Astrocyte of the spinal cord (primary cell): Measurements from ENCODE around the gene ZNF304.

Source experiments
- DNase-seq: peaks from one replicate; pipeline ENCODE4 v3.0.0; 2011; ENCODE audit warnings: low read depth, low spot score
- H3K4me3 ChIP-seq: 2 replicates; pipeline ENCODE4 v1.5.1; 2011; ENCODE audit warnings: low read depth, mild to moderate bottlenecking, low read length, moderate library complexity
- in situ Hi-C: cut with HindIII; loops from 2 replicates; pipeline ENCODE4 v1.10.0; 2017; ENCODE audit warnings: low sequenced_read_pairs
- TF ChIP-seq, protein P1 (sequence below): IDR thresholded peaks from 2 replicates; pipeline ENCODE4 v1.5.1; 2012; ENCODE audit warnings: low read depth, mild to moderate bottlenecking, low read length, inconsistent platforms

ZNF304 gene

DNA sequence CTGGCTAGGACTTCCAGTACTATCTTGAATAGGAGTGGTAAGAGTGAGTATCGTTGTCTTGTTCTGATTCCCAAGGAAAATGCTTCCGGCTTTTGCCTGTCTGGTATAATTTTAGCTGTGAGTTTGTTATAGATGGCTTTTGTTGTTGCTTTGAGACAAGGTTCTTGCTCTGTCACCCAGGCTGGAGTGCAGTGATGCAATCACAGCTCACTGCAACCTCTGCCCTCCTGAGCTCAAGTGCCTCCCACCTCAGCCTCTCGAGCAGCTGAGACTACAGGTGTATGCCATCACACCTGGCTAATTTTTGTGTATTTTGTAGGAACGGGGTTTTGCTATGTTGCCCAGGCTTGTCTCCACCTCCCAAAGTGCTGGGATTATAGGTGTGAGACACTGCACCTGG, 36.9 kb upstream of the ZNF304 start:
- in situ Hi-C loops = no loop called here
- no peak for DNase-seq
- TF ChIP-seq, protein P1, sequence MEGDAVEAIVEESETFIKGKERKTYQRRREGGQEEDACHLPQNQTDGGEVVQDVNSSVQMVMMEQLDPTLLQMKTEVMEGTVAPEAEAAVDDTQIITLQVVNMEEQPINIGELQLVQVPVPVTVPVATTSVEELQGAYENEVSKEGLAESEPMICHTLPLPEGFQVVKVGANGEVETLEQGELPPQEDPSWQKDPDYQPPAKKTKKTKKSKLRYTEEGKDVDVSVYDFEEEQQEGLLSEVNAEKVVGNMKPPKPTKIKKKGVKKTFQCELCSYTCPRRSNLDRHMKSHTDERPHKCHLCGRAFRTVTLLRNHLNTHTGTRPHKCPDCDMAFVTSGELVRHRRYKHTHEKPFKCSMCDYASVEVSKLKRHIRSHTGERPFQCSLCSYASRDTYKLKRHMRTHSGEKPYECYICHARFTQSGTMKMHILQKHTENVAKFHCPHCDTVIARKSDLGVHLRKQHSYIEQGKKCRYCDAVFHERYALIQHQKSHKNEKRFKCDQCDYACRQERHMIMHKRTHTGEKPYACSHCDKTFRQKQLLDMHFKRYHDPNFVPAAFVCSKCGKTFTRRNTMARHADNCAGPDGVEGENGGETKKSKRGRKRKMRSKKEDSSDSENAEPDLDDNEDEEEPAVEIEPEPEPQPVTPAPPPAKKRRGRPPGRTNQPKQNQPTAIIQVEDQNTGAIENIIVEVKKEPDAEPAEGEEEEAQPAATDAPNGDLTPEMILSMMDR = no peak
- no peak overlapping the region for H3K4me3 ChIP-seq

GRCh38 chr19:57317503-57317902, 33.6 kb upstream of the ZNF304 start:
- DNase-seq = no peak
- TF ChIP-seq, protein P1 = no peak
- in situ Hi-C loops = no loop called here
- H3K4me3 ChIP-seq = no peak overlapping the region

DNA sequence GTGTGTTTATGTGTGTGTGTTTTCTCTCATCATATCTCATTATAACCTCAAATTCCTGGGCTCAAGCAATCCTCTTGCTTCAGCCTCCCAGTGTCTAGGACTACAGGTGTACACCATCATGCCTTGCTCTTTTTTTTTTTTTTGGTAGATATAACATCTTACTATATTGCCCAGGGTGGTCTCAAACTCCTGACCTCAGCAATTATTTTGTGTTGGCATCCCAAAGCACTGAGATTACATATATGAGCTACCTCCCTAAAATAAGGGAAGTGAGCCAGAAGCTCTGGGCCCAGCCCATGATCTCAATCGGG, 31.2 kb upstream of the ZNF304 start:
- TF ChIP-seq, protein P1 = no peak
- in situ Hi-C loops = no loop called here

GRCh38 chr19:57320180-57321084, 30.6 kb upstream of the ZNF304 start, which contains the start of gene ZNF543:
TSS of gene ZNF543 (plus strand) at chr19:57320472. CDS start at chr19:57320854, 382 bp downstream.
- H3K4me3 ChIP-seq = peak within 1 kb of the TSS; percentile 94
- peak; percentile 97 for DNase-seq
- TF ChIP-seq, protein P1 = peak; percentile 4
- in situ Hi-C loops = no loop called here

More for the DNA sequence above, 31.2 kb upstream of the ZNF304 start:
- peak overlapping the region; percentile 94 for H3K4me3 ChIP-seq
- DNase-seq = no peak

GRCh38 chr19:57321116-57321515, 30.0 kb upstream of the ZNF304 start:
- H3K4me3 ChIP-seq = peak overlapping the region; percentile 94
- in situ Hi-C loops = no loop called here
- no peak for DNase-seq
- TF ChIP-seq, protein P1 = no peak

DNA sequence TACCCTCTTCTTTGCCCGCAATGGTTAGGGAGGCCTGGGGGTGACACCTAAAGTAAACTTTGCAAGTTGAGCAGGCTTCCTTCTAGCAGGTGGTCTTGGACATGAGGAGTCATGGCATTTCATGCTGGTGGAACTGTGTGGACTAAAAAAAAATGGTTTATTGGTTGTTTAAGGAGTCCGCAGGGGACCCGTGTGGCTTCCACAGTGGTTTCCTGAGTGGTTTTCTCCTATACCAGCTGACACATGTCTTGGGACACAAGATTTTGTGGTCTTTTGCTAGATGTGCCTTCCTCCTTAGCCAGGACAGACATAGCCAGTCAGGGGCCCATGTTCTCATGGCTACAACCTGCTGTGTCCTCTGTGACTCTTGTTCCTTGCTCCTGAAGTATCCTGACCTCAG, 29.3 kb upstream of the ZNF304 start:
- no peak for DNase-seq
- TF ChIP-seq, protein P1 = no peak
- in situ Hi-C loops = no loop called here
- peak overlapping the region; percentile 94 for H3K4me3 ChIP-seq
